ENCODE data around the gene GPR83.
"Not testable (repeated sequence)": the region's sequence is repeated elsewhere in the genome, so short reads cannot be mapped to it uniquely, and the experiment has no call there.

The GPR83 gene

GRCh38 chr11:94400839-94401772 lies at the start of gene GPR83:
TSS of gene GPR83 (minus strand) at chr11:94401419. CDS start at chr11:94401247, 172 bp downstream.
- no peak for FAIRE-seq

- FAIRE-seq = no peak
These were observed 48.8 kb upstream of the GPR83 start for GRCh38 chr11:94450048-94450447.

- FAIRE-seq = no peak
These were observed 48.2 kb upstream of the GPR83 start for GRCh38 chr11:94449437-94449836.

- no peak for FAIRE-seq
These were observed 47.8 kb upstream of the GPR83 start for GRCh38 chr11:94449029-94449428.

- no peak for FAIRE-seq
These were observed 45.9 kb upstream of the GPR83 start for GRCh38 chr11:94447149-94447548.

GRCh38 chr11:94445641-94446040 lies 44.4 kb upstream of the GPR83 start:
- no peak for FAIRE-seq

GRCh38 chr11:94433049-94433448 lies 31.8 kb upstream of the GPR83 start:
- FAIRE-seq = no peak

- FAIRE-seq = no peak
These were observed 23.4 kb upstream of the GPR83 start for GRCh38 chr11:94424662-94425061.

GRCh38 chr11:94424011-94424410 lies 22.8 kb upstream of the GPR83 start:
- no peak for FAIRE-seq

- no peak for FAIRE-seq
These were observed 22.3 kb upstream of the GPR83 start for GRCh38 chr11:94423507-94423906.

GRCh38 chr11:94418123-94418765 lies 17.0 kb upstream of the GPR83 start:
- no peak for FAIRE-seq

- peak; percentile 36 for FAIRE-seq
These were observed 16.3 kb upstream of the GPR83 start for GRCh38 chr11:94417386-94417987.

- no peak for FAIRE-seq
These were observed 4.0 kb upstream of the GPR83 start for GRCh38 chr11:94405062-94405833.

GRCh38 chr11:94402355-94402754 lies 1.1 kb upstream of the GPR83 start:
- FAIRE-seq = no peak

- FAIRE-seq = no peak
These were observed 600 bp upstream of the GPR83 start for GRCh38 chr11:94401773-94402265.

- no peak for FAIRE-seq
These were observed 771 bp downstream of the GPR83 start for GRCh38 chr11:94400457-94400838.

- no peak for FAIRE-seq
These were observed 1.2 kb downstream of the GPR83 start for GRCh38 chr11:94400050-94400449.

GRCh38 chr11:94398101-94398500 lies 3.1 kb downstream of the GPR83 start:
- FAIRE-seq = no peak

GRCh38 chr11:94396282-94396681 lies 4.9 kb downstream of the GPR83 start:
- FAIRE-seq = no peak

GRCh38 chr11:94391937-94392336 lies 9.3 kb downstream of the GPR83 start:
- not testable (repeated sequence) for FAIRE-seq

- FAIRE-seq = no peak
These were observed 21.6 kb downstream of the GPR83 start for GRCh38 chr11:94379613-94380012.

GRCh38 chr11:94376841-94377240 lies 24.4 kb downstream of the GPR83 start:
- no peak for FAIRE-seq

- FAIRE-seq = not testable (repeated sequence)
These were observed 30.6 kb downstream of the GPR83 start for GRCh38 chr11:94370576-94370975.
